Retinal pigment epithelial cell (primary cell): ENCODE measurements around the gene SLC6A9.

Experiments
- DNase-seq: peaks from one replicate; pipeline ENCODE4 v3.0.0-alpha.2; 2010; ENCODE audit warnings: low read depth
- H3K4me3 ChIP-seq: 2 replicates; pipeline ENCODE4 v1.5.1; 2011; ENCODE audit warnings: mild to moderate bottlenecking, low read length, control low read depth, moderate library complexity
- TF ChIP-seq, protein P1 (sequence below): conservative IDR thresholded peaks from 2 replicates; pipeline ENCODE4 v1.5.1; 2011; ENCODE audit warnings: low read depth, low read length, control low read depth, inconsistent platforms

Gene SLC6A9

DNA sequence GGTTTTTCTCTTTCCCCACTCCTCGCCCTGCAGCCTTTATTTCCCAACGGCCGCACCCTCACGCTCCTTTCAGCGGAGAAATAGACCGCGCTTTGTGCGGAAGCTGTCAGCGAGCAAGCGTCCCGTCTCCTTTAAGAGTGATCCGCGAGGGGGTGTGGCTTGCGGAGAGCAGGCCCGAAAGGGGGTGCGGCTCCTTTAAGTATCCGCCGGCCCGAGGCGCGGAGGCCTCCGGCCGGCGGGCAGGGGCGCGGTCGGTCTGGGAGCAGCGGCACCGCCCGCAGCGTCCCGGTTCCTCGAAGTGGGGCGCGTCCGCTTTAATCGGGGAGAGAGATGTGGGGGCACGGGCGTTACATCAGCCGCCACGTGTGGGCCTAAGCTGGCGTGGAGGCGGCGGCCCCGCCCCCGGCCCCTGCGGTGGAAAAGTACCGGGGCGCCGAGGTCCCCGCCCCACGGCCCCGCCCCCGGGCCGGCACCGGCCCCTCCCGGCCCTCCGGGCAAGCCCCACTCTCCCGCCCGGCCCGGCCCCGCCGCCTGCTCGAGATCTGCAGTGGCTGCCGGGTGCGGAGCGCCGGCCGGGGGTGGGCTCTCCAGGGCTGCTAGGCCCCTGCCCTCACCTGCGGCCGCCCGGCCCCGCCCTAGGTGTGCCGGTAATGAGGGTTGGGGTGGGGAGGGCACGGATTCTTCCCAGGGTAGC lies 1.2 kb downstream of the SLC6A9 start:
- TF ChIP-seq, protein P1, sequence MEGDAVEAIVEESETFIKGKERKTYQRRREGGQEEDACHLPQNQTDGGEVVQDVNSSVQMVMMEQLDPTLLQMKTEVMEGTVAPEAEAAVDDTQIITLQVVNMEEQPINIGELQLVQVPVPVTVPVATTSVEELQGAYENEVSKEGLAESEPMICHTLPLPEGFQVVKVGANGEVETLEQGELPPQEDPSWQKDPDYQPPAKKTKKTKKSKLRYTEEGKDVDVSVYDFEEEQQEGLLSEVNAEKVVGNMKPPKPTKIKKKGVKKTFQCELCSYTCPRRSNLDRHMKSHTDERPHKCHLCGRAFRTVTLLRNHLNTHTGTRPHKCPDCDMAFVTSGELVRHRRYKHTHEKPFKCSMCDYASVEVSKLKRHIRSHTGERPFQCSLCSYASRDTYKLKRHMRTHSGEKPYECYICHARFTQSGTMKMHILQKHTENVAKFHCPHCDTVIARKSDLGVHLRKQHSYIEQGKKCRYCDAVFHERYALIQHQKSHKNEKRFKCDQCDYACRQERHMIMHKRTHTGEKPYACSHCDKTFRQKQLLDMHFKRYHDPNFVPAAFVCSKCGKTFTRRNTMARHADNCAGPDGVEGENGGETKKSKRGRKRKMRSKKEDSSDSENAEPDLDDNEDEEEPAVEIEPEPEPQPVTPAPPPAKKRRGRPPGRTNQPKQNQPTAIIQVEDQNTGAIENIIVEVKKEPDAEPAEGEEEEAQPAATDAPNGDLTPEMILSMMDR, result no peak
- DNase-seq, result no peak
- H3K4me3 ChIP-seq, result peak overlapping the region; percentile 71

DNA sequence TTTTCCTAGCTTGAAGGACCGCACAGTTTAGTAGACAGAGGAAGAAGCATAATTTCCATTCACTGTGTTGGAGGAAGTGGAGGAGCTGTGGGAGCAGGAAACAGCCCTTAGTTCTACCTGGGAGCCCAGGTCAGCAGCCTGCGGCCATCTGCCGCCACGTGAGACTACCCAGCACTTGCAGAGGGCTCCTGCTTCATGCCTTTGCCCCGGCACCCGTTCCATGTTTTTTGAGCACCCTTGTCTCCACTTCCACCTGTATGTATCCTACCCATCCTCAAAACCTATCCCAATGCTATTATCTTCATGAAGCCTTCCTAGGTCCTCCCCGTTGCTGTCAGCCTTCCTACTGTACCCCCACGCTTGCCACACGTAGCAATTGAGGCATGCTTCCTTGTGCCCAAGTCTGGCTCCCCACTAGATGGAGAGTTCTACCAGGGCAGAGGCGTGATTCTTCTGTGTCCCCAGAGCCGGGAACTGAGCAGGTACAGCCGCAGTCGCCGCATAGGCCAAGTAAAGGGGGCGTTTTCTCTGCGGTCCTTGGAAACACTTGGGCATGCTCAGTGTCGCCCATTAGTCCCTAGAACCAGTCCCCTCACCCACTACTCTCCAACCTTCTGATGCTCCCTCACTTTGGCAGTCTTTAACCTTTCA lies 1.9 kb downstream of the SLC6A9 start:
- H3K4me3 ChIP-seq, result peak overlapping the region; percentile 71
- TF ChIP-seq, protein P1, result no peak
- DNase-seq, result no peak

DNA sequence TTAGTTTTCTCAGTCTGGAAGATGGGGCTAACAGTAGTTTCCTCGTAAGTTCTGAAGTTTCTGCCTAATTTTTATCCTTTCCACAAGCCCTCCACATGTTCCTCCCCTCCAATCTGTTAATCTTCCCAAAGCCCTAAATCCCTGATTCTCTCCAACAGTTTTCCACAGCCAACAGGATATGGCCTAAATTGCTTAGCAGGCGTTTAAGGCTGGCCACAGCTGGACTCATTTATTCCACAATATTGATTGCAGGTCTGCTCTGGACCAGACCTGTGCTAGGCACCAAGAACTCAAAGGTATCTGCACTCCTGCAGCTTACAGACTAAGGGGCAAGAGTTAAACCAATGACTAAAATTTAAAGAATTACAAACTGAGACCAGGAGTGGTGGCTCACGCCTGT lies 3.9 kb downstream of the SLC6A9 start:
- DNase-seq, result no peak
- no peak overlapping the region for H3K4me3 ChIP-seq
- TF ChIP-seq, protein P1, result no peak

DNA sequence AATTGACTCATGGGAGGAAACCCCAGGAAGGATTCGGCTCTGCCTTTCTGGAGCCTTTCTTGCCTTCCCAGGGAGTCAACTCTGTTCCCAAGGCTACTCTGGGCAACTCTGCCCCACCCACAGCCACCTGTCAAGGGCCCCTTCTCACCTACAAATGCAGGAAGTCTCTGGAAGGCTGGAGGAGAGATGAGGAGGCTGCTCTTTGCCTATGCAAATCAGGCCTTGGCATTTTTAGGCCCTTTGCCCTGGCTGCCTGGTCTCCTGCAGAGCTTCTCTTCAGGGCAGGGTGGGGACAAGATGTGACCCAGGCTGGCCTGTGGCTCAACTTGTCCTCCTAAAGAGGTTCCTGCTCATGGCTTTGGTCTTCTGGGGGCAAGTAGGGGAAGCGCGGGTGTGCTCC lies 5.4 kb downstream of the SLC6A9 start:
- no peak for DNase-seq
- H3K4me3 ChIP-seq, result no peak overlapping the region
- TF ChIP-seq, protein P1, result no peak

GRCh38 chr1:44024903-44025525 lies 6.2 kb downstream of the SLC6A9 start:
- no peak for DNase-seq
- TF ChIP-seq, protein P1, result no peak
- no peak overlapping the region for H3K4me3 ChIP-seq

DNA sequence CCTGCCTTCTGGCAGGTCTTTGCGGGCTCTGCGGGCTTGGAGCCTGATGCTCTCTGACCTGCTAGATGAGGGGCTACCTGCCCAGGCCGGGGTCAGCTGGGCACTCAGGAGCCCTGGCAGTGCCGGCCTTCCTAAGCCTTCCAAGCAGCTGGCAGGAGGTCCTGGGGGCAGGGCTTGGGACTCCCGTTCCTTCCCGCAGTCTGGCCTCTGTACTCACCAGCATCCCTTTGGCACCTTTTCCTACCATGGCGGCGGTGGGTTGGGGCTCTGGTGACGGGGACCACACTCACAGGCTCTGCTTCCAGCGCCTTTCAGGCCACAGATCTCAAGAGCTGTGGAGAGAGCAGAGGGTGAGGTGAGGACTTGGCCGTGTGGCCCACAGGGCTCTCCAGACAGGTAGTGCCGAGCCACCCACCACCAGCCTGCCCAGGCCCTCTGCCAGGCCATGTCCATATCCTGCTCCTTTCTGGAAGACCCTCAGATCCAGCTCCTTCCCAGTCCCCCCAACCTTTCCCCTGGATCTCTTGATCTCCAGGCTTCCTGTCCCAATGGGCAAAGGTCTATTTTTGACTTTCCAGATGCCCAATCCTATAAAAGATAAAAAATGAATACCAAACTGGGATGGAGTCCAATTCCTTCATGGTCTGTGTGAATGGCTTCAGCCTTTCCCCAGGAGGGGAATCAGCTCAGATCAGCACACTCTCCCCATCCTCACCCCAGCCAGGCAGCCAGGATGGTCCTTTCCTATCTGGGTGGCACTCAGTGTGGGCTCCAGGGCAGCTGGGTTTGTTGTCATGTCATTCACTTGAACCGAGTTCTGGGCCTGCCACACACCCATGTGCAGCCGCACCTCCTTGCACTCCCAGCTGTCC lies 7.0 kb downstream of the SLC6A9 start:
- TF ChIP-seq, protein P1, result no peak
- no peak overlapping the region for H3K4me3 ChIP-seq
- DNase-seq, result no peak
